HEK293T (cell line): ENCODE results near the gene GRIA4.
A peak's percentile ranks its signal among the peaks of the same experiment; 100 is the strongest.
"Not testable (repeated sequence)": the region's sequence is repeated elsewhere in the genome, so short reads cannot be mapped to it uniquely, and the experiment has no call there.

Experiments
- CTCF ChIA-PET: fragments of 350-600 bp; formaldehyde crosslinking; extraction: SDS; loops from one replicate; lab custom pipeline; 2021; ENCODE audit warnings: antibody characterized with exemption, inconsistent platforms; lab: Yijun Ruan, JAX
- POLR2A ChIA-PET: fragments of 350-600 bp; formaldehyde crosslinking; extraction: SDS; loops from one replicate; lab custom pipeline; 2020; ENCODE audit warnings: antibody characterized with exemption, inconsistent platforms; lab: Yijun Ruan, JAX
- DNase-seq: peaks from one replicate; pipeline ENCODE4 v3.0.0; 2012; ENCODE audit warnings: mixed read lengths; ENCODE audit errors: extremely low spot score
- ARNT ChIP-seq: fragments of 450-650 bp; IDR thresholded peaks from 2 replicates; pipeline ENCODE4 v1.6.1; 2017; ENCODE audit warnings: mild to moderate bottlenecking
- BHLHE40 ChIP-seq: fragments of 450-650 bp; IDR thresholded peaks from 2 replicates; pipeline ENCODE4 v1.6.1; 2016; ENCODE audit warnings: mild to moderate bottlenecking, moderate library complexity, borderline replicate concordance
- CTBP1 ChIP-seq: fragments of 450-650 bp; IDR thresholded peaks from 2 replicates; pipeline ENCODE4 v1.6.1; 2016; ENCODE audit warnings: borderline replicate concordance
- ELF4 ChIP-seq: fragments of 450-650 bp; IDR thresholded peaks from 2 replicates; pipeline ENCODE4 v1.6.1; 2017; ENCODE audit warnings: antibody characterized with exemption
- FOXA1 ChIP-seq: fragments of 450-650 bp; IDR thresholded peaks from 2 replicates; pipeline ENCODE4 v1.6.1; 2016; ENCODE audit warnings: mild to moderate bottlenecking
- FOXK2 ChIP-seq: fragments of 450-650 bp; IDR thresholded peaks from 2 replicates; pipeline ENCODE4 v1.6.1; 2016; ENCODE audit warnings: mild to moderate bottlenecking
- FOXM1 ChIP-seq: fragments of 450-650 bp; IDR thresholded peaks from 2 replicates; pipeline ENCODE4 v1.6.1; 2017; ENCODE audit warnings: mild to moderate bottlenecking, borderline replicate concordance
- HDGF ChIP-seq: fragments of 450-650 bp; IDR thresholded peaks from 2 replicates; pipeline ENCODE4 v1.6.1; 2017; ENCODE audit warnings: antibody characterized with exemption, borderline replicate concordance
- L3MBTL2 ChIP-seq: fragments of 450-650 bp; conservative IDR thresholded peaks from 2 replicates; pipeline ENCODE4 v1.6.1; 2016; ENCODE audit warnings: mild to moderate bottlenecking
- LEF1 ChIP-seq: fragments of 450-650 bp; IDR thresholded peaks from 2 replicates; pipeline ENCODE4 v1.6.1; 2017; ENCODE audit warnings: mild to moderate bottlenecking, borderline replicate concordance
- NFRKB ChIP-seq: fragments of 450-650 bp; IDR thresholded peaks from 2 replicates; pipeline ENCODE4 v1.6.1; 2016; ENCODE audit warnings: mild to moderate bottlenecking, moderate library complexity
- PKNOX1 ChIP-seq: fragments of 450-650 bp; IDR thresholded peaks from 2 replicates; pipeline ENCODE4 v1.6.1; 2016
- SP1 ChIP-seq: fragments of 450-650 bp; IDR thresholded peaks from 2 replicates; pipeline ENCODE4 v1.6.1; 2017
- SUZ12 ChIP-seq: fragments of 450-650 bp; IDR thresholded peaks from 2 replicates; pipeline ENCODE4 v1.6.1; 2016; ENCODE audit warnings: mild to moderate bottlenecking
- TARDBP ChIP-seq: fragments of 450-650 bp; IDR thresholded peaks from 2 replicates; pipeline ENCODE4 v1.6.1; 2016
- ZNF384 ChIP-seq: fragments of 450-650 bp; IDR thresholded peaks from 2 replicates; pipeline ENCODE4 v1.6.1; 2016

The GRIA4 gene

GRCh38 chr11:105867742-105868141 lies 257.9 kb downstream of the GRIA4 start:
- CTCF ChIA-PET, result no interaction called here
- TF ChIP-seq SUZ12, result no peak
- no peak for TF ChIP-seq BHLHE40
- TF ChIP-seq LEF1, result no peak
- TF ChIP-seq PKNOX1, result no peak
- no peak for TF ChIP-seq TARDBP
- TF ChIP-seq NFRKB, result no peak
- DNase-seq, result no peak
- POLR2A ChIA-PET, result no interaction called here

- TF ChIP-seq TARDBP (no peak), ARNT (no peak), ZNF384 (no peak), FOXK2 (no peak), FOXM1 (no peak), CTBP1 (no peak), SP1 (no peak), LEF1 (no peak), NFRKB (no peak), ELF4 (no peak), HDGF (no peak)
- ChIA-PET POLR2A (no interaction called here), CTCF (interaction anchor here (0.6 kb wide), 1 partner anchor 1615 kb away, joined by 3 read pairs; no protein-coding TSS in a partner anchor)
- DNase-seq, result no peak
Measured at GRCh38 chr11:105868762-105869285, 259.0 kb downstream of the GRIA4 start.

GRCh38 chr11:105870516-105871113 lies 260.7 kb downstream of the GRIA4 start:
- TF ChIP-seq CTBP1 (no peak), PKNOX1 (0 out of 2 replicates have a peak, but pooled peaks have one; percentile 7), HDGF (no peak)
- ChIA-PET POLR2A (no interaction called here), CTCF (no interaction called here)
- DNase-seq, result no peak

- DNase-seq, result no peak
- TF ChIP-seq ZNF384 (no peak), NFRKB (no peak), TARDBP (no peak), FOXK2 (no peak), CTBP1 (no peak), BHLHE40 (no peak), ARNT (no peak), FOXM1 (no peak), ELF4 (no peak), PKNOX1 (no peak), SUZ12 (no peak), LEF1 (no peak), HDGF (no peak), L3MBTL2 (no peak)
- ChIA-PET POLR2A (no interaction called here), CTCF (interaction anchor here (0.6 kb wide), 1 partner anchor 13 kb away, joined by 3 read pairs; no protein-coding TSS in a partner anchor)
Measured at GRCh38 chr11:105878510-105878909, 268.6 kb downstream of the GRIA4 start.

- POLR2A ChIA-PET, DNase-seq: not testable (repeated sequence)
- CTCF ChIA-PET, result interaction anchor here (0.6 kb wide), 1 partner anchor 13 kb away, joined by 3 read pairs; no protein-coding TSS in a partner anchor
Measured at GRCh38 chr11:105878927-105879326, 269.1 kb downstream of the GRIA4 start.

GRCh38 chr11:105881027-105881426 lies 271.2 kb downstream of the GRIA4 start:
- ChIA-PET CTCF (no interaction called here), POLR2A (no interaction called here)
- TF ChIP-seq ZNF384 (no peak), SP1 (no peak)
- DNase-seq, result no peak

- ChIA-PET POLR2A (no interaction called here), CTCF (no interaction called here)
- no peak for DNase-seq
- no peak for TF ChIP-seq TARDBP
- TF ChIP-seq LEF1, result no peak
- TF ChIP-seq BHLHE40, result no peak
- TF ChIP-seq NFRKB, result no peak
- TF ChIP-seq FOXA1, result no peak
- TF ChIP-seq CTBP1, result no peak
- no peak for TF ChIP-seq ELF4
- TF ChIP-seq ZNF384, result no peak
- no peak for TF ChIP-seq L3MBTL2
- TF ChIP-seq FOXK2, result no peak
- TF ChIP-seq ARNT, result no peak
- TF ChIP-seq PKNOX1, result no peak
- no peak for TF ChIP-seq HDGF
- TF ChIP-seq FOXM1, result no peak
- no peak for TF ChIP-seq SUZ12
- no peak for TF ChIP-seq SP1
Measured at GRCh38 chr11:105884436-105884835, 274.6 kb downstream of the GRIA4 start.
